HG02623 (cell line): ENCODE data around the gene CIB4.

Experiments used
- ATAC-seq: cut with Tn5 transposase; IDR thresholded peaks from one replicate; pipeline ENCODE4 v1.9.1; 2021; ENCODE audit warnings: moderate library complexity; ENCODE audit not compliant: unreplicated experiment

Gene CIB4

DNA sequence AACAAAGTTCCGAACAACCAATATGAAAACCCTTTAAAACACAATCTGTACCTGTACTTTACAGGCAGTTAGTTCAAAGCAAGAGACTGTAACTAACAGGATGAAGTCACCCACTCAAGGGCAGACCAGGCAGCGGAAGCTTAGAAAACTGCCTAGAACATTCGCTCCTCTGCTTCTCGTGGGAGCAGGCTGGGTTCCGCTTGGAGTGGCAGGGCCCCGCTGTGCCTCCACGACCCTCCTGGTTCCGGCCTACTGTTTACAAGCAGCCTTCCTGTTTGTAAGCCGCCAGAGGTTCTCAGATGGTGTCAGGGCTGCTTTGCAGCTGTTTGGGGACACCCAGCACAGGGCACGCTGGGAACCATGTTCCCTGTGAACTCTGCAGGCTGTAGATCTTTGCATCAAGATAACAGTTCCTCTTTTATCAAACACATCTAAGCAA lies 31.3 kb downstream of the CIB4 start:
- no peak for ATAC-seq

DNA sequence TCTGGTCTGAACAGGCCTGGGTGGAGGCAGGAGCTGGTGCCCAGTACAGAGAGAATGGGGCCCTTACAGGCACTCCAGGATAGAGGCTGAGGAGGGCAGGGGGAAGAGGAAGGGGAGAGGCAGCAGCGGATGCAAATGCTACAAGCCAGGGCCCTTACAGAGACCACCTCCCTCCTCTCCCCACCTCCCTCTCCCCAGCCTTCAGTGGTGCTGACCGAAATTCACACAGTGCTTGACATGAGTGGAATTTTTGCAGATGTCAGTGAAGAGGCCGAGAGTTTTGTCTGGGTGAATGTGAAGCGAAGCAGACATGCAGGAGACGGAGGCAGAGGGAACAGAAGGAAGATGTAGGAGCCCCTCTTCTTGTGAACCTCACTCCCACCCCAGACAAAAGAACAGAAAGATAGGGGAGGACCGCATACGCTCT lies 31.9 kb downstream of the CIB4 start:
- ATAC-seq, result no peak

GRCh38 chr2:26608557-26608956 lies 32.6 kb downstream of the CIB4 start:
- ATAC-seq, result no peak

GRCh38 chr2:26607698-26608097 lies 33.5 kb downstream of the CIB4 start:
- no peak for ATAC-seq

GRCh38 chr2:26606847-26607190 lies 34.3 kb downstream of the CIB4 start:
- ATAC-seq, result no peak

DNA sequence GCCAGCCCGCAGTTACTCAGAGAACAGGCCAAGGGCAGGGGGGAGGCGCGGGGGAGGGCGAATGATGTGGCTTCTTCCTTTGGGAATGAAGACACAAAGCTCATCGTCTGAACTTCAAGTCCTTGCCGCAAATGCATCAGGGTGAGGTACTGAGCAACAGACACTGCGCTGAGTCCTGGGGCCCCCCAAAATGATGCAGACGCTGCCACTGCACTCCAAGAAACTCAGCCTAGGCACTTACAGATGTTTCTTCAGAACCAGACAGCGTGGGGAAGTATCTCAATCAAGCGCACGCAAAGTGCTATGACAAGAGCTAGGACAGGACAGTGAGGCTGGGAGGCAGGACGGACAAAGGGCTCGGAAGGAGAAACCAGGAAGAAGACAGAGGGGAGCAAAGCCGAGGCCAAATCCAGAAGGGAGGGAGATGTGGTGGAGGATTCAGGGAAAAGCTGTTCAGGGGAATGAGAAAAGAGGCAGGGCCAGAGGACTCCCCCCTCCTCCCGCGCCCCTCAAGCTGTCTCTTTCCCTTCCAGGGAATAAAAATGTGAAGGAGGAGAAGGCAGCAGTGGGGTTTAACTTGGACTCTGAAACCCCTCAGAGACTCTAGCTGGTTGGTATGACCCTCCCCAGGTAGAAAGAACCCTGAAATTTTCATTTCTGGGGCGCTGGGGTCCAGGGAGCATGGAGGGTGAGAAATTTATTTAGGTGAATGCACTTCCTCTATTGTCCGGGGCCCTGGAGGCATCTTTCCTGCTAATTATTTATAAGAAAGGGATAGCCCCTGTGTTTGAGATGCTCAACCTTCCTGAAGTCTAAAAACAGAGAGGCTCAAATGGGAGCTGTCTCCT lies 34.9 kb downstream of the CIB4 start:
- no peak for ATAC-seq

GRCh38 chr2:26605195-26605998 lies 35.8 kb downstream of the CIB4 start:
- no peak for ATAC-seq

DNA sequence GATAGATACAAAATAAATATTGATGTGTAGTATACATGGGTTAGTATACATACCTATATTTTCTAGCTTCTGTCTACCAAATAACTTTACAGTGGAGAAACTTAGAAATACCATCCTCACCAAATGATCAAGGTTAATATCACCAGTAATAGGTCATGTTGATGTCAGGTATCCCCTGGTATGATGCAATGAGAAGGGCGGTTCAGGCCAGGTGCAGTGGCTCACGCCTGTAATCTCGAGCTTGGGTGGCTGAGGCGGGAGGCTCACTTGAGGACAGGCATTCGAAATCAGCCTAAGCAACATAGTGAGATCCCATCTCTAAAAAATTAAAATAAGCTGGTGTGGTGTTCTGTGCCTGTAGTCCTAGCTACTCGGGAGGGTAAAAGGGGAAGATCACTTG lies 38.6 kb downstream of the CIB4 start:
- no peak for ATAC-seq

DNA sequence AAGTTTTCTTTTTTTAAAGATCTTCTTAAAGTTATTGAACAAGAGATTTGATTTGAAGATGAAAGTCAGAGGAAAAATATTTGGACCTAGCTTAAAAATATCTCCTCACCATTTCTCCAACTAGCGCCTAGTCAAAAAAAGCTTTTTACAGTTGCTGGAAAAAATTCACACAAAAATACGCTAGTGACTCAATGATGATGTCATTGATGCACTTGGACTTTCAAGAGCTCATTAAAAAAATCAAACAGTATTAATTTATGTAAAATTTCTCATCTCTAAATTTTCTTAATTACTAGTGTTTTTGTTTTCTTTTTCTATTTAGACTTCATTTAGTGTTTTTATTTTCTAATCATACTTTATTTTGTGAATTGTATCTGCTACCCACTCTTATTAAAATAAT lies 41.8 kb downstream of the CIB4 start:
- ATAC-seq, result no peak

GRCh38 chr2:26598996-26599373 lies 42.2 kb downstream of the CIB4 start:
- no peak for ATAC-seq

GRCh38 chr2:26598336-26598995 lies 42.7 kb downstream of the CIB4 start:
- ATAC-seq, result no peak

DNA sequence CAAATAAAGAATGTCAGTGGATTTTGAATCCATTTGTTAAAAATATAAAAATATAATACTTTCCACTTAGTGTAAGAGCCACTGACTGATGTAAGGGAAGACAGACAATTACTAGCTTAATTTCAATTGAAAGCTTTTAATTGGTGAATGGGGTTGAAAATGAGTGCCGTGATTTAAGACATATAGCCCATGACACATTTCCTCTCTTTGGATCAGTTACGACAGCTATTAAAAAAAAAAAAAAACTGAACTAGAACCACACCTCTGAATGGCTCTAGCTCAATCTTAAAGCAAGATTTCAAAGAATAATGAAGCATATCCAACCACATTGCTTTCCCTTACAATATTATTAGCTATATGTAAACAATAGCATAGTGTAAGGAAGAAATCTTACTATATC lies 44.0 kb downstream of the CIB4 start:
- no peak for ATAC-seq

DNA sequence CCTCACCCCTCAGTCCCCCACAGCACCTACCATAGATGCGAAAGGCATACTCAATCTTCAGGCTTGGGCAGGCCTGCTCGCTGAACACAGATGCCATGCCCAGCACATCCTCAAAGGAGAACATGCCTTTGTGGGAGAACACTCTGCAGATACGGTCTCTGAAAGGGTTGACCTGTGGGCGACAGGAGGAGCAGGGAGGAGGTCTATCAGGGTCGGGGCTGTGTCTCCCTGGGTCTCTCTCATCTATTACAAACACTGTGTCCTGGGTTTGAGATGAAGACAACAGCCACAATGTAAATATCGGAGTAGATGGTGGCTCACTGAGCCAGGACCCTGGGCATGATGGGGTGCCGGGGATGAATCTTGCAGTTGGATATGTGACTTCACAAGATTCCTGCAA lies 46.0 kb downstream of the CIB4 start:
- no peak for ATAC-seq

GRCh38 chr2:26591619-26592505 lies 49.3 kb downstream of the CIB4 start:
- ATAC-seq, result no peak

DNA sequence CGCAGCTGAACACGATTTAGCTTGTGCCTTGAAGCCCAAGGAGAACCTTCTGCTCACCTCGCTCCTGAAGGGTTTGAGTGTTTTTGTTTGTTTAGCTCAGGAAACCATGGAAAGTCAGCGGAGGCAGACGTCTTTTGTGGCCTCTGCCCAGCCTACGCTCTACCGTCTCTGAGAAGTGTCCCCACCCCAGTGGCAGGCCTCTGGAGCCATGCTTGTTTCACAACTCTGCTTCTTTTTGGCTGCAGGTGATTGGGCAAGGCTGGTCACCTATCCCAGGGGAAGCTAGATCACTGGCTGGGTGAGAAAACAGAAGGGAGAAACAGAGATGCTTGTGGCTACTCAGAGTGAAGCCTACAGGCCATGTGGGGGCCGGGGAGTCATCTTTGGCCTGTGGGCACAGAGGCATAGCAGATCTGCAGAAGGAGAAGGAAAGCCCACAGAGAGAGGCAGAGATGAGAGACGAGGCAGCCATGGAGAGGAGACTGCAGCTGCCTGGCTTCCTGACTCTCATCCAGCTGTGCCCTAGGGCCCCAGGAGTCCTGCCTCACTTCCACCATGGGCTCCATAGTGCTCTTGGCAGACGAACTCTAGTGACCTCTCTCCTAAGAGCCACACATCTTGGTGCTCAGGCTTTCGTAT lies 50.1 kb downstream of the CIB4 start:
- ATAC-seq, result no peak

GRCh38 chr2:26590508-26590907 lies 50.7 kb downstream of the CIB4 start:
- no peak for ATAC-seq

DNA sequence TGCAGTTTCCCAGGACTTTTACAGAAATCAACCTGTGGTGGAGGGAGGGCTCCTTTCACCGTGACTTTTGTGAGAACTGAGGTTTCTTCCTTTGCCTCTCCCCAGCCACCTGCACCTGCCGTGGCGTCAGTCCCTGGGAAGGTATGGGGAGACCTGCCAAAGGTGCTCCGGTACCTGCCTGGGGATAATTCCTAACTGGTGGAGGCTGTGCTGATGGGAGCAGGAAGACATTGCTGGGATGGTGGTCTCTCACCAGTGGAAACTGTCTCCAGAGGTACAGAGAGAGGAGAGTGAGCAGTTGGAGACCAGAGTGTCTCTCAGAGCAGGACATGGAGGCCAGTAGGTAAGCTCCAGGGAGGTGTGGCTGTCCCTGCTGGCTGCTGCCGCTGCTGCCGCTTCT lies 52.6 kb downstream of the CIB4 start:
- ATAC-seq, result no peak

GRCh38 chr2:26587994-26588393 lies 53.2 kb downstream of the CIB4 start:
- ATAC-seq, result no peak

DNA sequence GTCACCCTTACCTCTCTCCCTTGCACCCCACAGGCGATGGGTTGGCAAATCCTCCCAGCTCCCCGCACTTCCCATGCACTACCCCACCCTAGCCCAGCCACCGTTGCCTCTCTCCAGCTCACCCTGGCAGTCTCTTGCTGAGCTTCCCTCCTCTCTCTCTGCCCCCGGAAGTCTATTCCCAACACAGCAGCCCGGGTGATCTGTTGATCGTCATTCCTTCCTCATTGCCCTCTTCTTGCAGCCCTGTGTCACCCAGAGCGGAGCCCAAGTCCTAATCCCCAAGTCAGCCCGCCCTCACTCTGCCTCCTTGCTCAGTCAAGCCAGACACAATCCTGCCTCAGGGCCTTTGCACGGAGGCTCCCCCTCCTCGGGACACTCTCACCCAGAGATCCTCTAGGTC lies 55.2 kb downstream of the CIB4 start:
- ATAC-seq, result no peak

- no peak for ATAC-seq
These were observed 56.1 kb downstream of the CIB4 start for GRCh38 chr2:26585100-26585499.
